SKM-1 (cell line): ENCODE measurements around the gene KLF4.

ENCODE experiments used
- DNase-seq: peaks from one replicate; lab custom pipeline; 2025; ENCODE audit not compliant: unreplicated experiment; lab: John Stamatoyannopoulos, UW

The KLF4 gene

DNA sequence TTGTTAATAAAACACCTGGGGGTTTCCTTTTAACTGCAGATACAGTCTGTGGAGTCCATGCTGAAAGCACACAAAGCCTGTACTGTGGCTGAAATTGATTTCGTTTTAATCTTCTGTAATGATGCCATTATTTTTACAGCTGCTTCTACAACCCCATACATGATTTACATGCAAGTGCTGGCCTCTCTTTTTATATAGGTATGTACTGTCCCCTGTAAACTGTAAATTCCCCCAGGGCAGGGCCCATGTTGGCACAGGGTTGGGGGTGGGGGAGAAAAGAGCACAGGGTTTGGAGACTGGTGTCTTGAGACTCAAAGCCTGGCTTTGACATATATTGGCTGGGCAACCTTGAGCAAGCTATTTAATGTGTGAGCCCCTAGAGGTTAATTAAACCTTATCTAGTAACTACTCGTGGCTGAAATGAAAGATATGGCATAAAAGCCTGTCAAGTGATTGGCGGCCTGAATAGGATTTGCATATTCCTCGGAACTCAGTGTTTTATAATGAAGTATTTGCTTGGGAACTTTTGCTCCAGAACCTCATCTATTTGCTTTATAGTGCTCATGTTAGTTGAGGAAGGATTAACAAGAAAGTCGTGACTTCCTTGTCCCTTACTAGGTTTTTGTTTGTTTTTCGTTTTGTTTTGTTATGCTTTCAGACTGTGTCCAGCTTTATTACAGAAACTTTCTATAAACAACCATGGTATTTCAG, 34.0 kb downstream of the KLF4 start:
- DNase-seq, result no peak

DNA sequence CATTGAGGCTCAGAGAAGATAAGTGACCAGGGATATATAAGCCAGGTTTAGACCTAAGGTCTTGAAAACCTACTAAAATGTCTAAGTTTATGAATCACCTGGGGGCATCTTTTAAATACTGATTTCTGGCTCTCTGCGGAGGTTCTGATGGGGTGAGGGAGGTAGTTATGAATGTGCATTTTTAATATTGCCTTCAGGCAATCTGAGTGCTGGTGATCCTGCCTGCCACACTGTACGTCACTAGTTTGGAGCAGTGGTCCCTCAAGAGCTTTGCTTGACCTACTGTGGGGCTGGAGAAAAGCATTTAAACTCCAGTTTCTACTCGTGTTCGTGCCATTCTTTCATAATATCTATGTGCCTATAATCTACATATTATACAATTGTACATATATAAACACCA, 36.1 kb downstream of the KLF4 start:
- DNase-seq, result no peak

DNA sequence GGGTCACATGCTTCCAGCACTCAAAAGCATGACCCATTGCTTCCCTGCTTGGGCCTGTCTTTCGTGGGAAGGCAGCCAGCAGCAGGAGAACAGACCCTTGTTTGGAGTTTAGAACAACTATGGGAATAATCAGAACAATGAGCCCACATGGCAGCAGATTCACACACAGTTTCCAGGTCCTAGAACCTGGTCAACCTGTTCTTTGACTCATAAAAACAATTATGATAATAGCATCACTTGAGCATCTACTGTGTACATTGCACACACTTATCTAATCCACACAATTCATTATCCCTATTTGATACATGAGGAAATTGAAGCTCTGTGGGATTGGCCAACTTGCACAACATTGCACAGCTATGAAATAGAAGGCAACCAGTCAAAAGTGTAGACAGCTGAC, 41.7 kb downstream of the KLF4 start:
- DNase-seq, result no peak

GRCh38 chr9:107447081-107447480, 42.5 kb downstream of the KLF4 start:
- DNase-seq, result no peak

DNA sequence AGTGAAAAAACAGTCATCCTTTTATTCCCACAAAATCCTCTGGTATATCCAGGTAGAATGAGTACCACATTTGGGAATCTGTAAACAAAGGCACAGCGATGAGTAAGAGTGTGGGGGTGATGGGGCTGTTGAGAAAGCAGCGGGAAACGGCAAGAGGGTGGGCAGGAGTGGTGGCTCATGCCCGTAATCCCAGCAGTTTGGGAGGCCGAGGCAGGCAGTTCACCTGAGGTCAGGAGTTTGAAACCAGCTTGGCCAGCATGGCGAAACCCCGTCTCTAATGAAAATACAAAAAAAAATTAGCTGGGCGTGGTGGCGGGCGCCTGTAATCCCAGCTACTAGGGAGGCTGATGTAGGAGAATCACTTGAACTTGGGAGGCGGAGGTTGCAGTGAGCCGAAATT, 43.1 kb downstream of the KLF4 start:
- DNase-seq, result no peak

GRCh38 chr9:107443786-107444185, 45.8 kb downstream of the KLF4 start:
- no peak for DNase-seq

- DNase-seq, result no peak
These were observed 49.5 kb downstream of the KLF4 start for GRCh38 chr9:107439991-107440456.

- no peak for DNase-seq
These were observed 51.1 kb downstream of the KLF4 start for GRCh38 chr9:107438211-107439031.

DNA sequence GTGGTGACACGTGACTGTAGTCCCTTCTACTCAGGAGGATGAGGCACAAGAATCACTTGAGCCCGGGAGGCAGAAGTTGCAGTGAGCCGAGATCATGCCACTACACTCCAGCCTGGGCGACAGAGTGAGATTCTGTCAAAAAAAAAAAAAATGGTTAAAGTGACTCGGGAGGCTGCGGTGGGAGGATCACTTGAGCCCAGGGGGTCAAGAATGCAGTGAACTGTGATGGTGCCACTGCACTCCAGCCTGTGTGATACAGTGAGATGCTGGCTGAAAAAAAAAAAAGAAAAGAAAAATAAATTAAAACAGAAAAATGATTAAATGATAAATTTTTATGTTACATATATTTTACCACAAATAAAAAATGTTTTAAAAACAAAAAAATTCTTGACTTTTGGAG, 51.9 kb downstream of the KLF4 start:
- no peak for DNase-seq

DNA sequence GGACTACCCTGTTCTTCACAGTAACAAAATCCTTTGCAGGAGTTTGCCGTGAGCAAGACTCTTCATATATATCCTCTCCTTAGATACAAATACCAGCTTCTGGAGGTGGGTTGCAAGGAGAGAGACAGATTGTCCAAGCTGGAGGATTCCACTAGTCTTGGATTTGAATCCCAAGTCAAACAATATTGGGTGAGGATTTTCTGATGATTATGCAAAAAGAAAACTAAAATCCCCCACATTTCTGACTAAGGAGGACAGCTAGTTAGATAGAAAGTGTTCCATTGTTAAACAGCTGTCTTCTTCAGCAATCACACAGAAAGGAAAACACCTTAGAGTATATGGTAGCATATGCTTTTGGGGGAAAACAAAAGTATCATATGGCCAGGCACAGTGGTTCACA, 54.2 kb downstream of the KLF4 start:
- DNase-seq, result no peak
